HepG2 (cell line): Measurements from ENCODE around the gene LEPR. TPM values are rescaled to one million over a fixed set of nuclear protein-coding genes. Genes with fewer than 3 reads are reported as not detected.
"Not testable (repeated sequence)": the region's sequence is repeated elsewhere in the genome, so short reads cannot be mapped to it uniquely, and the experiment has no call there.

Experiments
- ATAC-seq: fragments of 200-7000 bp; cut with Tn5 transposase; 3 replicates; pipeline ENCODE4 v1.9.1; 2020; ENCODE audit warnings: mild to moderate bottlenecking, moderate library complexity
- BruUV-seq: library from RNA; stranded (reverse); fragments of 400-500 nt; replicated peaks from 2 replicates; lab custom pipeline; 2021; lab: Mats Ljungman, UMichigan
- CTCF ChIA-PET: fragments of 300-600 bp; formaldehyde crosslinking; extraction: SDS; loops from one replicate; lab custom pipeline; 2021; ENCODE audit warnings: low total read pairs, inconsistent platforms, low intra/inter-chr PET ratio; lab: Yijun Ruan, JAX
- POLR2A ChIA-PET: fragments of 350-600 bp; sonication (Branson Sonifier 250); formaldehyde crosslinking; loops from one replicate; lab custom pipeline; 2020; ENCODE audit warnings: antibody characterized with exemption, inconsistent platforms; lab: Yijun Ruan, JAX
- DNase-seq: peaks from one replicate; pipeline ENCODE4 v3.0.0-alpha.2; 2015; ENCODE audit warnings: low spot score
- FAIRE-seq: peaks from 3 replicates; lab custom pipeline; 2011; peaks lifted over from hg19 to GRCh38; lab: Jason Lieb, UNC
- H2AFZ ChIP-seq: one replicate; pipeline ENCODE4 v1.6.1; 2011; ENCODE audit warnings: low read length, inconsistent platforms
- H3K27ac ChIP-seq: fragments of 300-600 bp; 3 replicates; pipeline ENCODE4 v1.8.0; 2011; ENCODE audit warnings: mixed run types, mild to moderate bottlenecking, mixed read lengths, low read length, inconsistent platforms; ENCODE audit not compliant: insufficient read depth; ENCODE audit errors: extremely low read length
- H3K27me3 ChIP-seq, 2 experiments: fragments of 200-600 bp in 1 of 2; 2 replicates in 1 of 2; 3 replicates in 1 of 2; pipeline versions ENCODE4 v1.6.0 to v1.8.0; 2011; ENCODE audit warnings: low read length in 2 of 2, mild to moderate bottlenecking in 2 of 2, moderate library complexity in 2 of 2, inconsistent platforms in 1 of 2; ENCODE audit not compliant: insufficient read depth in 2 of 2, control insufficient read depth in 1 of 2
- H3K36me3 ChIP-seq, 2 experiments: fragments of 200-600 bp in 1 of 2; replicated peaks in 1 of 2; 2 replicates in 1 of 2; 3 replicates in 1 of 2; pipeline versions ENCODE4 v1.5.1 to v1.8.0; 2011; ENCODE audit warnings: low read length in 2 of 2, inconsistent platforms in 1 of 2; ENCODE audit not compliant: insufficient read depth in 2 of 2, control insufficient read depth in 1 of 2
- H3K4me1 ChIP-seq: 2 replicates; pipeline ENCODE4 v1.5.1; 2012; ENCODE audit warnings: low read length, inconsistent platforms; ENCODE audit not compliant: insufficient read depth
- H3K4me2 ChIP-seq: 2 replicates; pipeline ENCODE4 v1.6.0; 2011; ENCODE audit warnings: low read depth, low read length, inconsistent platforms
- H3K4me3 ChIP-seq, 3 experiments: fragments of 200-600 bp in 1 of 3; sonication (generic), shearing (Covaris generic) in 1 of 3; replicated peaks in 1 of 3; 2 replicates each; pipeline ENCODE4 v1.5.1; 2011 to 2016; ENCODE audit warnings: low read length in 3 of 3, inconsistent platforms in 2 of 3, low read depth in 2 of 3, mild to moderate bottlenecking in 2 of 3, control low read depth in 1 of 3, mixed read lengths in 1 of 3; ENCODE audit not compliant: insufficient read depth in 1 of 3
- H3K79me2 ChIP-seq: one replicate; pipeline ENCODE4 v1.6.1; 2011; ENCODE audit warnings: low read length, inconsistent platforms; ENCODE audit not compliant: insufficient read depth
- H3K9ac ChIP-seq: 2 replicates; pipeline ENCODE4 v1.6.0; 2011; ENCODE audit warnings: mild to moderate bottlenecking, low read depth, low read length, inconsistent platforms; ENCODE audit not compliant: insufficient read depth
- H3K9me3 ChIP-seq: 2 replicates; pipeline ENCODE4 v1.5.1; 2012; ENCODE audit warnings: mild to moderate bottlenecking, low read length
- H4K20me1 ChIP-seq: 2 replicates; pipeline ENCODE4 v1.6.0; 2011; ENCODE audit warnings: inconsistent platforms, mild to moderate bottlenecking, low read length, moderate library complexity; ENCODE audit not compliant: insufficient read depth
- IRF9 ChIP-seq: sonication (generic); formaldehyde crosslinking; IDR thresholded peaks from 2 replicates; pipeline ENCODE4 v1.8.0; 2022; ENCODE audit warnings: missing genetic modification reagents, mild to moderate bottlenecking, borderline replicate concordance
- KLF16 ChIP-seq, 2 experiments: sonication (generic) in 1 of 2; formaldehyde crosslinking in 1 of 2; IDR thresholded peaks; 2 replicates each; pipeline versions ENCODE4 v1.6.1 to v1.8.0; 2016 to 2023; ENCODE audit warnings: missing genetic modification reagents in 2 of 2, missing compliant biosample characterization in 1 of 2
- NCOA1 ChIP-seq: sonication (generic); formaldehyde crosslinking; IDR thresholded peaks from 2 replicates; pipeline ENCODE4 v1.9.0; 2021; ENCODE audit warnings: missing genetic modification reagents
- PHF8 ChIP-seq: sonication (generic); formaldehyde crosslinking; IDR thresholded peaks from 2 replicates; pipeline ENCODE4 v1.5.0; 2020; ENCODE audit warnings: missing genetic modification reagents
- TERF1 ChIP-seq: sonication (generic); formaldehyde crosslinking; IDR thresholded peaks from 2 replicates; pipeline ENCODE4 v1.8.0; 2022; ENCODE audit warnings: mild to moderate bottlenecking, missing genetic modification reagents, moderate library complexity
- ZBTB4 ChIP-seq: sonication (generic); formaldehyde crosslinking; IDR thresholded peaks from 2 replicates; pipeline ENCODE4 v1.4.0; 2020; ENCODE audit warnings: missing genetic modification reagents, mild to moderate bottlenecking, borderline replicate concordance
- ZNF451 ChIP-seq: sonication (generic); formaldehyde crosslinking; IDR thresholded peaks from 2 replicates; pipeline ENCODE4 v1.5.0; 2020; ENCODE audit warnings: mild to moderate bottlenecking, missing genetic modification reagents
- WGBS: methylation state at CpG from one replicate; pipeline ENCODE4 v1.1.6; 2017; ENCODE audit warnings: low lambda C conversion rate; 5-methylcytosine and 5-hydroxymethylcytosine counted together
- in situ Hi-C: cut with HindIII; loops from 2 replicates; pipeline ENCODE4 v1.10.0; 2017; ENCODE audit warnings: low pct_unique_long_range_greater_than_20kb; ENCODE audit not compliant: extremely low pct_ligation_motif_present
- intact Hi-C: fragments of 100-400 bp; cut with micrococcal nuclease; formaldehyde crosslinking; loops from one replicate; pipeline ENCODE4 v1.10.0; 2022; ENCODE audit not compliant: unreplicated experiment
- polyA plus RNA-seq, 8 experiments: library from polyadenylated mRNA; depleted of rRNA in 3 of 8; stranded (reverse) in 7 of 8; unstranded in 1 of 8; fragments of >200 nt; fragmentation: Illumina TruSeq in 4 of 8; extraction: Trizol in 4 of 8; gene quantifications; 2 replicates each; pipeline versions ENCODE4 v1.2.1 to v1.2.3, GENCODE V29; 2011 to 2016; ENCODE audit warnings: low read depth in 4 of 8, missing spikeins in 1 of 8, mixed read lengths in 1 of 8; ENCODE audit not compliant: insufficient read depth in 1 of 8
- total RNA-seq, 5 experiments: library from RNA; depleted of rRNA; stranded (reverse); fragments of >200 nt; fragmentation: Illumina TruSeq; extraction: Trizol; gene quantifications; 2 replicates each; pipeline ENCODE4 v1.2.3, GENCODE V29; 2016; ENCODE audit warnings: low read depth in 1 of 5
- TF ChIP-seq, protein P1 (sequence below): sonication (generic); formaldehyde crosslinking; IDR thresholded peaks from 2 replicates; pipeline ENCODE4 v1.4.0; 2020; ENCODE audit warnings: missing genetic modification reagents

LEPR gene
- total and polyA plus RNA-seq, 2 of the 13 experiments (the other 11 are each of a cell fraction or from before 2014, with no cell fraction given), result 0.60 to 1.7 TPM

GRCh38 chr1:65465837-65466236 is 45.4 kb downstream of the LEPR start:
- H3K4me2 ChIP-seq, ATAC-seq, H3K9me3 ChIP-seq, H3K9ac ChIP-seq, FAIRE-seq, H3K36me3 ChIP-seq, H3K27ac ChIP-seq, POLR2A ChIA-PET, H3K4me3 ChIP-seq, BruUV-seq, H4K20me1 ChIP-seq, H3K27me3 ChIP-seq, CTCF ChIA-PET, DNase-seq, in situ Hi-C loops, H3K79me2 ChIP-seq, H2AFZ ChIP-seq: not testable (repeated sequence)
- intact Hi-C loops, result loop anchor here (5.0 kb wide), 1 partner anchor 44 kb away; the partner anchor contains the start of genes LEPR and LEPROT
- WGBS, result 93% methylated on average over 1 of the region's 1 CpG
- H3K4me1 ChIP-seq, result peaks cover 44% of the 10 kb centered on the region

DNA sequence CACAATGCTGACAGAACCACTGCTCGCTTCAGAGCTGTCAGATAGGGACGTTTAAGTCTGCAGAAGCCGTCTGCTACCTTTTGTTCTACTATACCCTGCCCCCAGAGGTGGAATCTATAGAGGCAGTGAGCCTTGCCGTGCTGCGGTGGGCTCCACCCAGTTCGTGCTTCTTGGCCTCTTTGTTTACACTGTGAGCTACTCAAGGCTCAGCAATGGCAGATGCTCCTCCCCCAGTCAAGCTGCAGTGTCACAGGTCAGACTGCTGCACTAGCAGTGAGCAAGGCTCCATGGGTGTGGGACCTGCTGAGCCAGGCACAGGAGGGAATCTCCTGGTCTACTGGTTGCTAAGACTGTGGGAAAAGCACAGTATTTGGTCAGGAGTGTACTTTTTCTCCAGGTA is 47.1 kb downstream of the LEPR start:
- DNase-seq (peak; percentile 95), FAIRE-seq (peak; percentile 74), ATAC-seq (peak; percentile 94)
- Histone ChIP-seq H4K20me1 (no peaks in the 10 kb centered on the region), H3K4me2 (peak overlapping the region; percentile 82), H3K27me3 (no peaks in the 10 kb centered on the region), H3K4me3 (peak overlapping the region in 1 of 3 experiments; percentile 54; a peak in 2 of 6 replicates), H2AFZ (no peak overlapping the region), H3K9ac (peak overlapping the region; percentile 62), H3K36me3 (no peaks in the 10 kb centered on the region), H3K79me2 (no peaks in the 10 kb centered on the region), H3K4me1 (peaks cover 61% of the 10 kb centered on the region), H3K27ac (peak overlapping the region; percentile 50), H3K9me3 (no peaks in the 10 kb centered on the region)
- POLR2A ChIA-PET, result interaction anchor here (0.7 to 4.0 kb wide), 11 partner anchors 9 to 87 kb away, joined by 3 to 26 read pairs (median 3); partner anchors contain the start of genes LEPR and LEPROT
- intact Hi-C loops, result loop anchor here (5.0 kb wide), 1 partner anchor 45 kb away; the partner anchor contains the start of genes LEPR and LEPROT
- BruUV-seq, result no TSS peak
- CTCF ChIA-PET, result no interaction called here
- in situ Hi-C loops, result no loop called here
- WGBS, result 5% methylated on average over 4 of the region's 6 CpGs
- peak in 1 of 2 experiments; percentile 59; a peak in 1 of 4 replicates for TF ChIP-seq KLF16 (CRISPR knock-in tag; IDR thresholded peaks at IDR 0.05)
- TF ChIP-seq ZNF451 (CRISPR knock-in tag), result 0 out of 2 replicates have a peak, but pooled peaks have one; percentile 36
- TF ChIP-seq NCOA1 (CRISPR knock-in tag), result no peak
- no peak for TF ChIP-seq TERF1
- TF ChIP-seq, protein P1, sequence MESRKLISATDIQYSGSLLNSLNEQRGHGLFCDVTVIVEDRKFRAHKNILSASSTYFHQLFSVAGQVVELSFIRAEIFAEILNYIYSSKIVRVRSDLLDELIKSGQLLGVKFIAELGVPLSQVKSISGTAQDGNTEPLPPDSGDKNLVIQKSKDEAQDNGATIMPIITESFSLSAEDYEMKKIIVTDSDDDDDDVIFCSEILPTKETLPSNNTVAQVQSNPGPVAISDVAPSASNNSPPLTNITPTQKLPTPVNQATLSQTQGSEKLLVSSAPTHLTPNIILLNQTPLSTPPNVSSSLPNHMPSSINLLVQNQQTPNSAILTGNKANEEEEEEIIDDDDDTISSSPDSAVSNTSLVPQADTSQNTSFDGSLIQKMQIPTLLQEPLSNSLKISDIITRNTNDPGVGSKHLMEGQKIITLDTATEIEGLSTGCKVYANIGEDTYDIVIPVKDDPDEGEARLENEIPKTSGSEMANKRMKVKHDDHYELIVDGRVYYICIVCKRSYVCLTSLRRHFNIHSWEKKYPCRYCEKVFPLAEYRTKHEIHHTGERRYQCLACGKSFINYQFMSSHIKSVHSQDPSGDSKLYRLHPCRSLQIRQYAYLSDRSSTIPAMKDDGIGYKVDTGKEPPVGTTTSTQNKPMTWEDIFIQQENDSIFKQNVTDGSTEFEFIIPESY (CRISPR knock-in tag), result peak; percentile 17; the same call in 1 of the 2 replicates
- TF ChIP-seq IRF9, result peak; percentile 62; the same call in 1 of the 2 replicates
- TF ChIP-seq PHF8 (CRISPR knock-in tag), result 0 out of 2 replicates have a peak, but pooled peaks have one; percentile 16
- peak; percentile 89; the same call in 1 of the 2 replicates for TF ChIP-seq ZBTB4 (CRISPR knock-in tag)
